ENCODE measurements around the gene MOB2.

The MOB2 gene

DNA sequence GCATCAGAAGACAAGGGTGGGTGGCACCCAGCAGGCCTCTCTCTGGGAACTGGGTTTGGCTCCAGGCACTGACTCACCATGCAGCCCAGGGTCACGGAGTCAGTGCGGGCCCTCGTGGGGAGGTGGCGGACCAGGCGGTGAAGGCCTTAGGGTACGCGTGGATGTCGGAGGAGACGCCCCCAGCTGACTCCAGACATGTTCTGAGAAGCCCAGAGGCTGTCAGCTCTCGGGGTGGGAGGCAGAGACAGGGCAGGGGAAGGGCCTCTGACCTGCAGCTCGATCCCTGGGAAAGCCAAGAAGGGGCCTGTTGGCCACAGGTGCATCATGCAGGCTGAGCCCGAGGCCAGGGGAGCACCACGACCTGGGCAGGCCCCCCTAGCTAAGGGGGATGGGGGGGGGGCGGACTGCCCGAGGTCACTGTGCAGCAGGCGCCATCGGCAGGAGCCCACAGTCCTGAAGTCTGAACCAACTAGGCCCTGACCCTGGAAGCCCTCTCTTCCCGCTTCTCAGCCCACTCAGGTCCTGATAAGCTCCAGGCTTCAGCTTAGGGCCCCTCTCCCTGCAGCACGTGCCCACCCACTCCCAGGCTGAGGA is 18.0 kb downstream of the MOB2 start:
- Histone ChIP-seq H2AFZ (no peak overlapping the region), H3K9ac (no peak overlapping the region), H3K9me3 (ENCODE audit: control insufficient read depth, low read length) (no peaks in the 10 kb centered on the region), H3K36me3 (ENCODE audit: control insufficient read depth, insufficient read depth, low read length) (no peaks in the 10 kb centered on the region), H3K27ac (no peak overlapping the region), H3K4me3 (ENCODE audit: low read depth, low read length) (no peak overlapping the region), H3K4me1 (peaks cover 2% of the 10 kb centered on the region), H3K4me2 (ENCODE audit: low read length) (no peak overlapping the region), H3K79me2 (no peaks in the 10 kb centered on the region), H3K27me3 (ENCODE audit: control insufficient read depth, insufficient read depth, low read length) (no peaks in the 10 kb centered on the region)
- no peak for TF ChIP-seq CTCF (IDR thresholded peaks at IDR 0.05)

- Histone ChIP-seq H2AFZ (no peak overlapping the region), H3K27ac (no peak overlapping the region), H3K9me3 (ENCODE audit: control insufficient read depth, low read length) (no peaks in the 10 kb centered on the region), H3K79me2 (no peaks in the 10 kb centered on the region), H3K4me2 (ENCODE audit: low read length) (no peak overlapping the region), H3K9ac (no peak overlapping the region), H3K27me3 (ENCODE audit: control insufficient read depth, insufficient read depth, low read length) (no peaks in the 10 kb centered on the region), H3K36me3 (ENCODE audit: control insufficient read depth, insufficient read depth, low read length) (no peaks in the 10 kb centered on the region), H3K4me1 (peaks cover 2% of the 10 kb centered on the region), H3K4me3 (ENCODE audit: low read depth, low read length) (no peak overlapping the region)
- no peak for TF ChIP-seq CTCF (IDR thresholded peaks at IDR 0.05)
Measured at GRCh38 chr11:1468002-1468401, 18.6 kb downstream of the MOB2 start.

DNA sequence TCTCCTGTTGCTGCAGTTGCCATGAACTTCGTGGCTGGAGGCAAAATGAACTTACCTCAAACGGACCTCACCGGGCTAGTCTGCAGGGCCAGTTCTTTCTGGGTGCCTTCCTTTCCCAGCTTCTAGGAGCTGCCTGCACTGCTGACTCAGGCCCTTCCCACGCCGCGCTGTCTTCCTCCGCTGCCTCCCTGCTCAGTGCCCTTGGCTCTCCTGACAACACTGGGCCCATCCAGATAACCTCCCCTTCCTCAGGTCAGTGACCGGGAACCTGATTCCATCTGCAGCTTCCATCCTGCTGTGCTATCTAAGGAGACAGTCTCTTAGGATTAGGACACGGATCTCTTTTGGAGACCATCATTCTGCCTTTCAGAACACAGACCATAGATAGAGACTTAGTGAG is 19.3 kb downstream of the MOB2 start:
- Histone ChIP-seq H2AFZ (no peak overlapping the region), H3K4me3 (ENCODE audit: low read depth, low read length) (no peak overlapping the region), H3K79me2 (no peaks in the 10 kb centered on the region), H3K27ac (no peak overlapping the region), H3K9me3 (ENCODE audit: control insufficient read depth, low read length) (no peaks in the 10 kb centered on the region), H3K36me3 (ENCODE audit: control insufficient read depth, insufficient read depth, low read length) (no peaks in the 10 kb centered on the region), H3K27me3 (ENCODE audit: control insufficient read depth, insufficient read depth, low read length) (no peaks in the 10 kb centered on the region), H3K4me1 (peaks cover 2% of the 10 kb centered on the region), H3K9ac (no peak overlapping the region), H3K4me2 (ENCODE audit: low read length) (no peak overlapping the region)
- no peak for TF ChIP-seq CTCF (IDR thresholded peaks at IDR 0.05)

DNA sequence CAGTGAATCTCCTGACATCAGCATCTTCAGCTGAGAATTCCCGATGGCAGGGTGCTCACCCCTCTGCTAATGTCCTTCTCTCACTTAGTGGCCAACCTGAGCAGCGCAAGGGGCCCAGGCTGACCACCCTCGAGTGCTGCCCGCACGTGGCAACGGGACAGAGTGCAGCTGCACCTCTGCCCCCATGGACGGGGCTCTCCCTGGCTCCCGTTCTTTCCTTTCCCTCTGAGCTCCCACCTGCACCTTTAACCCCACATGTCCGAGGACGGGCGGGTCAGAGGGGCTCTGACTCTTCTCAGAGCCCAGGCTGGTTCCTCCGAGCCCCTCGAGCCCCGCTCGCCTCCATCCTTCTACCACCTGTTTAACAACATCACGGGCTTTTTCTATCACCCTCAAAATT is 19.8 kb downstream of the MOB2 start:
- no peaks in the 10 kb centered on the region for H3K9me3 ChIP-seq (ENCODE audit: control insufficient read depth, low read length)
- no peak overlapping the region for H3K4me2 ChIP-seq (ENCODE audit: low read length)
- no peaks in the 10 kb centered on the region for H3K36me3 ChIP-seq (ENCODE audit: control insufficient read depth, insufficient read depth, low read length)
- no peak for TF ChIP-seq CTCF (IDR thresholded peaks at IDR 0.05)
- no peak overlapping the region for H2AFZ ChIP-seq
- no peaks in the 10 kb centered on the region for H3K27me3 ChIP-seq (ENCODE audit: control insufficient read depth, insufficient read depth, low read length)
- no peak overlapping the region for H3K27ac ChIP-seq
- H3K4me3 ChIP-seq (ENCODE audit: low read depth, low read length) = no peak overlapping the region
- peaks cover 2% of the 10 kb centered on the region for H3K4me1 ChIP-seq
- H3K9ac ChIP-seq = no peak overlapping the region
- no peaks in the 10 kb centered on the region for H3K79me2 ChIP-seq

DNA sequence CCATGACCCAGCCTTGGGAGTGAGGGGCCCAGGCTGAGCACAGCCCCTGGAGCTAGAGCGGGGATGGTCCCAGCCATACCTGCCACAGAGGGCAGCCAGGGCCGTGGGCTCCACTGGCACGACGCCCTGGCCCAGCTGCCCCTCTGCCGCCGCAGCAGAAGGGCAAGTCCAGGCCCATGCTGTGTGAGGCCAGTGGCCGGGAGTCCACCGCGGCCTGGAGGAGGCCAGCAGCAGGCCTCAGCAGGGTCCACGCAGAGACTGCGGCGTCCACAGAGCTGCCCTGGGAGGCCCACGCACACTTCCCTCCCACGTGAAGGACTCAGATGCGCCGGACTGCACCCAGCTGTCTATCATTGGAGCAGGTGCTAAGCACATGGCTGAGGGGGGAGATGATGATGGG is 23.5 kb downstream of the MOB2 start:
- Histone ChIP-seq H3K27ac (no peak overlapping the region), H3K4me3 (ENCODE audit: low read depth, low read length) (no peak overlapping the region), H2AFZ (no peak overlapping the region), H3K4me1 (peaks cover 2% of the 10 kb centered on the region), H3K9ac (no peak overlapping the region), H3K36me3 (ENCODE audit: control insufficient read depth, insufficient read depth, low read length) (no peaks in the 10 kb centered on the region), H3K79me2 (no peaks in the 10 kb centered on the region), H3K4me2 (ENCODE audit: low read length) (no peak overlapping the region), H3K27me3 (ENCODE audit: control insufficient read depth, insufficient read depth, low read length) (no peaks in the 10 kb centered on the region), H3K9me3 (ENCODE audit: control insufficient read depth, low read length) (no peaks in the 10 kb centered on the region)
- no peak for TF ChIP-seq CTCF (IDR thresholded peaks at IDR 0.05)

All from parathyroid adenoma (tissue), 2 donors.